ENCODE measurements around the gene SLC10A7. TPM values are rescaled to one million over a fixed set of nuclear protein-coding genes. Genes with fewer than 3 reads are reported as not detected.

SLC10A7 gene
- total RNA-seq, 2 donors from 2014 or later: 6.0 to 7.5 TPM

GRCh38 chr4:146495269-146495668 is 26.5 kb downstream of the SLC10A7 start:
- H3K27ac Mint-ChIP-seq: no peak overlapping the region

GRCh38 chr4:146494143-146494542 is 27.6 kb downstream of the SLC10A7 start:
- no peak overlapping the region for H3K9ac ChIP-seq (ENCODE audit: extremely low read depth, low read length, poor library complexity, severe bottlenecking)
- H3K4me3 ChIP-seq (ENCODE audit: low read length): no peak overlapping the region
- no peak for DNase-seq
- H3K27ac ChIP-seq (ENCODE audit: low read depth, low read length): no peak overlapping the region
- no peaks in the 10 kb centered on the region for H3K36me3 ChIP-seq (ENCODE audit: control insufficient read depth, insufficient read depth, low read length)
- Mint-ChIP-seq H3K4me1 (peaks cover 12% of the 10 kb centered on the region), H3K4me3 (no peak overlapping the region), H3K27me3 (ENCODE audit: insufficient read depth) (peaks cover 68% of the 10 kb centered on the region), H3K9me3 (no peaks in the 10 kb centered on the region), H3K27ac (no peak overlapping the region), H3K36me3 (ENCODE audit: low read depth) (no peaks in the 10 kb centered on the region)
- 94 to 95% methylated on average over 6 of the region's 6 CpGs for WGBS, 2 experiments (ENCODE audit: insufficient coverage in 1 of 2, insufficient read length in 1 of 2)
- H3K4me1 ChIP-seq (ENCODE audit: control insufficient read depth, insufficient read depth, low read length): no peaks in the 10 kb centered on the region
- peaks cover 96% of the 10 kb centered on the region for H3K27me3 ChIP-seq (ENCODE audit: control insufficient read depth, insufficient read depth, low read length, poor library complexity, severe bottlenecking)
- no peaks in the 10 kb centered on the region for H3K9me3 ChIP-seq (ENCODE audit: control insufficient read depth, low read length)
- TF ChIP-seq, protein P1, sequence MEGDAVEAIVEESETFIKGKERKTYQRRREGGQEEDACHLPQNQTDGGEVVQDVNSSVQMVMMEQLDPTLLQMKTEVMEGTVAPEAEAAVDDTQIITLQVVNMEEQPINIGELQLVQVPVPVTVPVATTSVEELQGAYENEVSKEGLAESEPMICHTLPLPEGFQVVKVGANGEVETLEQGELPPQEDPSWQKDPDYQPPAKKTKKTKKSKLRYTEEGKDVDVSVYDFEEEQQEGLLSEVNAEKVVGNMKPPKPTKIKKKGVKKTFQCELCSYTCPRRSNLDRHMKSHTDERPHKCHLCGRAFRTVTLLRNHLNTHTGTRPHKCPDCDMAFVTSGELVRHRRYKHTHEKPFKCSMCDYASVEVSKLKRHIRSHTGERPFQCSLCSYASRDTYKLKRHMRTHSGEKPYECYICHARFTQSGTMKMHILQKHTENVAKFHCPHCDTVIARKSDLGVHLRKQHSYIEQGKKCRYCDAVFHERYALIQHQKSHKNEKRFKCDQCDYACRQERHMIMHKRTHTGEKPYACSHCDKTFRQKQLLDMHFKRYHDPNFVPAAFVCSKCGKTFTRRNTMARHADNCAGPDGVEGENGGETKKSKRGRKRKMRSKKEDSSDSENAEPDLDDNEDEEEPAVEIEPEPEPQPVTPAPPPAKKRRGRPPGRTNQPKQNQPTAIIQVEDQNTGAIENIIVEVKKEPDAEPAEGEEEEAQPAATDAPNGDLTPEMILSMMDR (conservative IDR thresholded peaks at IDR 0.05): no peak

More at GRCh38 chr4:146495269-146495668, 26.5 kb downstream of the SLC10A7 start:
- Histone ChIP-seq H3K36me3 (ENCODE audit: control insufficient read depth, insufficient read depth, low read length) (no peaks in the 10 kb centered on the region), H3K27ac (ENCODE audit: low read depth, low read length) (no peak overlapping the region), H3K4me1 (ENCODE audit: control insufficient read depth, insufficient read depth, low read length) (no peaks in the 10 kb centered on the region), H3K27me3 (ENCODE audit: control insufficient read depth, insufficient read depth, low read length, poor library complexity, severe bottlenecking) (peaks cover 100% of the 10 kb centered on the region), H3K9ac (ENCODE audit: extremely low read depth, low read length, poor library complexity, severe bottlenecking) (no peak overlapping the region), H3K9me3 (ENCODE audit: control insufficient read depth, low read length) (no peaks in the 10 kb centered on the region), H3K4me3 (ENCODE audit: low read length) (no peak overlapping the region)
- Mint-ChIP-seq H3K4me1 (peaks cover 6% of the 10 kb centered on the region), H3K36me3 (ENCODE audit: low read depth) (no peaks in the 10 kb centered on the region), H3K27me3 (ENCODE audit: insufficient read depth) (peaks cover 68% of the 10 kb centered on the region), H3K4me3 (no peak overlapping the region), H3K9me3 (no peaks in the 10 kb centered on the region)
- TF ChIP-seq, protein P1 (conservative IDR thresholded peaks at IDR 0.05): no peak
- no peak for DNase-seq
- WGBS, 2 experiments (ENCODE audit: insufficient coverage in 1 of 2, insufficient read length in 1 of 2): 76 to 88% methylated on average over 1 of the region's 1 CpG

DNA sequence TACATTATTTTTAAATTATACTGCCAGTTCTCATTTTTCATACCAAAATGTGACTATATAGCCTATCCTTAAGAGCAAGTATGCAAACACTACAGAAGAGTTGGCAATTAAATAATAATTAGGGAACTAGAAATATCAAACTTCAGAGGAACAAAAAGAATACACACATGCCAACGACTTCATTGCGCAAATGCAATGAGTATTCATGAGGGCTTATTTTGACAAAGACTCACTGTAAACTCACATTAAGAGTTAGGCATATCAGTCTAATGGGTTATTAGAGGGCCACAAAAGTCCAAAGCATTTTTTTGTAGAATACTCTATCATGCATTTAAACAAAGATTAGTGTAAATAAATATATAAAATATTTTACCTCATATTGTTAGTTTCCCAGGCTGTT is 31.6 kb downstream of the SLC10A7 start:
- no peak overlapping the region for H3K4me3 Mint-ChIP-seq
- DNase-seq: no peak
- peaks cover 71% of the 10 kb centered on the region for H3K27me3 ChIP-seq (ENCODE audit: control insufficient read depth, insufficient read depth, low read length, poor library complexity, severe bottlenecking)
- 84% methylated on average over 2 of the region's 2 CpGs; no CpG with 5 or more reads in 1 of the 2 experiments for WGBS, 2 experiments (ENCODE audit: insufficient coverage in 1 of 2, insufficient read length in 1 of 2)
- peaks cover 6% of the 10 kb centered on the region for H3K4me1 Mint-ChIP-seq
- no peaks in the 10 kb centered on the region for H3K36me3 Mint-ChIP-seq (ENCODE audit: low read depth)
- H3K27me3 Mint-ChIP-seq (ENCODE audit: insufficient read depth): peaks cover 47% of the 10 kb centered on the region
- H3K4me3 ChIP-seq (ENCODE audit: low read length): no peak overlapping the region
- H3K9me3 ChIP-seq (ENCODE audit: control insufficient read depth, low read length): no peaks in the 10 kb centered on the region
- no peak overlapping the region for H3K27ac ChIP-seq (ENCODE audit: low read depth, low read length)
- TF ChIP-seq, protein P1 (conservative IDR thresholded peaks at IDR 0.05): no peak
- no peaks in the 10 kb centered on the region for H3K4me1 ChIP-seq (ENCODE audit: control insufficient read depth, insufficient read depth, low read length)
- no peak overlapping the region for H3K27ac Mint-ChIP-seq
- H3K36me3 ChIP-seq (ENCODE audit: control insufficient read depth, insufficient read depth, low read length): no peaks in the 10 kb centered on the region
- H3K9ac ChIP-seq (ENCODE audit: extremely low read depth, low read length, poor library complexity, severe bottlenecking): no peak overlapping the region
- H3K9me3 Mint-ChIP-seq: no peaks in the 10 kb centered on the region

All from endodermal cell (in vitro differentiated cells).